NCI-H524 treated with DMSO at 0.1 percent for 48 hours (cell line): Measurements from ENCODE around the gene ENO1.

Experiments used
- DNase-seq: peaks from one replicate; lab custom pipeline; 2025; lab: John Stamatoyannopoulos, UW

ENO1 gene

DNA sequence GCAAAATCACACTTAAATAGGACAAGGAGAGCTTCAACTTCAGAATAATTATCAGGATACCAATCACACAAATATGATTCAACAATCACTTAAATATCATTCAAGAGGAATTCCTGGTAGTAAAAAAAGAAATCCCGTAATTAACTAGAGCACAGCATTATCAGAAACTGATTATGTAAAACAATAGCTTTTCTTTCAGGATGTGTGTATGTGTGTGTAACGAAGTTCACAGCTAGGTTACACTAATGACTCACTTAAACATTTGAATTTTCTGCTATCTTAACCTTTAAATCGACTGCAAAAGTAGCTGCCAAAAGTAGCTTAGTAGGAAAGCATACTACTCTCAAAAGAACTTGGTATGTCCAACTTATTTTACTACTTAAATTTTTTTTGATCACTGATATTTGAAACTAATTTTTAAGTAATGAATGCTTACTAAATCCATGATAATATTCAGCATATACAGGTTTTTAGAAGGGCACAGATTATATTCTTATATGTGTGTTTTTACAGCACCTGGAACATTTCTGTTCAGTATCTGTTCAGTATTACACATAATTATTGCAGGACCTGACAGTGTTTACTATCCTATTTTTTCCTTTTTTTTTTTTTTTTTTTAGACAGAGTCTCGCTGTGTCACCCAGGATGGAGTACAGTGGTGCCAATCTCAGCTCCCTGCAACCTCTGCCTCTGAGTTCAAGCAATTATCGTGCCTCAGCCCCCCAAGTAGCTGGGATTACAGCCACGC is 65.3 kb downstream of the ENO1 start:
- no peak for DNase-seq

DNA sequence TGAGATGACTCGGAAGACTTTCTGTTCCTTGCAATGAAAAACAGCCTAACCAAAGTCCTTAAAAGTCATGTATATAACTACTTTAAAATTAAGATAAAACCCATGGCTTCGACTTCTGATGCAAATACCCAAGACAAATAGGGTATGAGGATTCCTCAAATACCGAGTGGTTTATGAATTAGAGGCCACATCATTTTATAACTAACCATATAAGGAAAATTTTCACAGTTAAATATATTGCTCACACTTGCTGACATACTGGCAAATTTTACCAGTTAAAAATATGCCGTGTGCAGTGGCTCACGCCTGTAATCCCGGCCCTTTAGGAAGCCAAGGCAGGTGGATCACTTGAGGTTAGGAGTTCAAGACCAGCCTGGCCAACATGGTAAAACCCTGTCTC is 66.4 kb downstream of the ENO1 start:
- no peak for DNase-seq
